AG09309 (cell line): ENCODE measurements around the gene DNAJB8.

Experiments used
- DNase-seq: peaks from one replicate; pipeline ENCODE4 v3.0.0-alpha.2; 2010; ENCODE audit warnings: low read depth
- H3K4me3 ChIP-seq: 2 replicates; pipeline ENCODE4 v1.5.1; 2011; ENCODE audit warnings: mild to moderate bottlenecking, low read depth, low read length, moderate library complexity; ENCODE audit not compliant: control insufficient read depth
- TF ChIP-seq, protein P1 (sequence below): IDR thresholded peaks from 2 replicates; pipeline ENCODE4 v1.5.1; 2011; ENCODE audit warnings: mild to moderate bottlenecking, low read depth, low read length, inconsistent platforms; ENCODE audit not compliant: insufficient read depth, control insufficient read depth; ENCODE audit errors: missing control alignments

The DNAJB8 gene

DNA sequence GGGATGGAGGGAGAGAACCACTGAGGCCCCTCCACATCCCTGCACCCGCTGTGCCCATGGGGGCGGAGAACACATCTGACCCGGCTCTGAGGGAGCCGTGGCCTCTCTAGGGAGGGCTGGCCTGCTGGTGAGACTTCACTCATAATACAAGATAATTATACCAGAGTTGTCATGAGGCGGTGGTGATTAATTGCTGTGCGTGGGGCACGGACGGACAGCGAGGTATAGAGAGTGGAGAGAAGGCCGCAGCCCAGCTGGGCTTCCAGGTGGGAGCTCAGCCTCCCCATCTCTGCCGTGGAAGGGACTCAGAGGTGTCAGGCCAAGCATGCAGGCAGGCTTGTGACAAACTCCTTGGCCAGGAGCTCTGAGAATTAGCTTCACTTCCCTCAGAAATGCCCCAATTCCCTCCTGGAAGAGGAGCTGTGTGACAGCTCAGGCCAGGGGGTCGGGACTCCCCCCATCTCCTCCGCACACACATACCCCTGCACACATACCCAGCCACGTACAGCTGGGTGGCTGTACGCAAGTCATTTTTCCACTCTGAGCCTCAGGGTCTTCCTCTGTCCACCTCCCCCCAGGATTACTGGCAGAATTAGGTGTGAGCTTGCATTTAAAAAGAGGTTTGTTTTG lies 32.3 kb upstream of the DNAJB8 start:
- TF ChIP-seq, protein P1, sequence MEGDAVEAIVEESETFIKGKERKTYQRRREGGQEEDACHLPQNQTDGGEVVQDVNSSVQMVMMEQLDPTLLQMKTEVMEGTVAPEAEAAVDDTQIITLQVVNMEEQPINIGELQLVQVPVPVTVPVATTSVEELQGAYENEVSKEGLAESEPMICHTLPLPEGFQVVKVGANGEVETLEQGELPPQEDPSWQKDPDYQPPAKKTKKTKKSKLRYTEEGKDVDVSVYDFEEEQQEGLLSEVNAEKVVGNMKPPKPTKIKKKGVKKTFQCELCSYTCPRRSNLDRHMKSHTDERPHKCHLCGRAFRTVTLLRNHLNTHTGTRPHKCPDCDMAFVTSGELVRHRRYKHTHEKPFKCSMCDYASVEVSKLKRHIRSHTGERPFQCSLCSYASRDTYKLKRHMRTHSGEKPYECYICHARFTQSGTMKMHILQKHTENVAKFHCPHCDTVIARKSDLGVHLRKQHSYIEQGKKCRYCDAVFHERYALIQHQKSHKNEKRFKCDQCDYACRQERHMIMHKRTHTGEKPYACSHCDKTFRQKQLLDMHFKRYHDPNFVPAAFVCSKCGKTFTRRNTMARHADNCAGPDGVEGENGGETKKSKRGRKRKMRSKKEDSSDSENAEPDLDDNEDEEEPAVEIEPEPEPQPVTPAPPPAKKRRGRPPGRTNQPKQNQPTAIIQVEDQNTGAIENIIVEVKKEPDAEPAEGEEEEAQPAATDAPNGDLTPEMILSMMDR: no peak
- DNase-seq: no peak
- no peak overlapping the region for H3K4me3 ChIP-seq

DNA sequence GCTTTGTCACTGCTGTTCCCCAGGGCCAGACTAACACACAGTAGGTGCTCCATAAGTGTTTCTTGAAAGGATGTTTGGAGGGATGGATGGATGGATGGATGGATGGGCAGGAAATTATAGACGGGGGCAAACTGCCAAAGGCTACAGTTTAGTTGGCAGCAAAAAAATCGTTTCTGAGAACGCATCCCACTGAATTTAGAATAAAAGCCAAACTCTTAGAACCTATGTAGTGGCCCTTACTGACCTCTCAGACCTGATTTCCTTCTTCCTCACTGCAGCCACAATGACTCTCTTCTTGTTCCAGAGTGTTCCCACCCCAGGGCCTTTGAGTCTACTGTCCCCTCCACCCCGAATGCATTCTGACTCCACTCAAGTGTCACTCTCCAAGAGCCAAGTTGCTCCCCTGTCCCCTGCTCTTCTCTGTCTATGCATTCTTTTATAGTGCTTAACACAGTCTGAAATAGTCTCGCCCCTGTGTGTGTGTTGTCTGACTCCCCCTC lies 31.5 kb upstream of the DNAJB8 start:
- no peak for DNase-seq
- peak overlapping the region; percentile 41 for H3K4me3 ChIP-seq
- TF ChIP-seq, protein P1: no peak

DNA sequence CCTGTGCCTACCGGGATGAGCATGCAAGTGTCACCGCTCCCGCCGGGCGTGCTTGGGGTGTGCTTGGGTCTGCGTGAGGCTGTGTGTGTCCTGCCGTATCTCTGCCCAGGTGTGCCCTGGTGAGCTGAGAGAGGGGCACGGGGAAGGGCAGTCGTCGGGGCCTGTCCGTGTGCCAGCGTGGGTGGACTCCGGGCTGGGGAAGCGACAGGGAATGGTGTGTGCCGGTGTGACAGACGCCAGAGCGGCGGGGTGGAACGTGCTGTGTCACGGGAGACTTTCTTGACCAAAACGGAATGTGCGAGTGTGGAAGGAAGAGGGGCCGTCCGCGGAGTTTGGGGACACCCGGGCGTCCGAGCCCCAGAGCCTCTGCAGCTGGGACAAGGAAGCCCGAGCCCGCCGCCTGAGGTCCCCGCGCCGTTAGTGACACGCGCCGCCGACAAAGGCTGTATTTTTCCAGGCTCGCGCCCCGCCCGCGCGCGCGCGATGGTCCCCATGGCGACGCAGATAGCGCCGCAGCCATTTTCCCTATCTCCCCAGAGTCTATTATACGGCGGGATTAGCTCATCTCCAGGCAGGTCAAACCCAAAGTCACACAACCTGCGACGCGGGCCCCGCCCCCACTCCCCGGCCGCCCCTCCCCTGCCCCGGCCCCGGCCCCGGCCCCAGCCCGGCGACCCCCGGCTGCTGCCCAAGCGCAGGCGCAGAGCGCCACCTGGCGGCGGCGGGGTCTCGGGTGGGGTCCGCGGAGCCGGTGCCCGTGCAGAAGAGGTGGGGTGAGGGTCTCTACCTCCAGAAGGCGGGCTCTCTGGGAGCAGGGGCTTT lies 30.8 kb upstream of the DNAJB8 start:
- TF ChIP-seq, protein P1: peak; percentile 68
- DNase-seq: no peak
- H3K4me3 ChIP-seq: peak overlapping the region; percentile 41

DNA sequence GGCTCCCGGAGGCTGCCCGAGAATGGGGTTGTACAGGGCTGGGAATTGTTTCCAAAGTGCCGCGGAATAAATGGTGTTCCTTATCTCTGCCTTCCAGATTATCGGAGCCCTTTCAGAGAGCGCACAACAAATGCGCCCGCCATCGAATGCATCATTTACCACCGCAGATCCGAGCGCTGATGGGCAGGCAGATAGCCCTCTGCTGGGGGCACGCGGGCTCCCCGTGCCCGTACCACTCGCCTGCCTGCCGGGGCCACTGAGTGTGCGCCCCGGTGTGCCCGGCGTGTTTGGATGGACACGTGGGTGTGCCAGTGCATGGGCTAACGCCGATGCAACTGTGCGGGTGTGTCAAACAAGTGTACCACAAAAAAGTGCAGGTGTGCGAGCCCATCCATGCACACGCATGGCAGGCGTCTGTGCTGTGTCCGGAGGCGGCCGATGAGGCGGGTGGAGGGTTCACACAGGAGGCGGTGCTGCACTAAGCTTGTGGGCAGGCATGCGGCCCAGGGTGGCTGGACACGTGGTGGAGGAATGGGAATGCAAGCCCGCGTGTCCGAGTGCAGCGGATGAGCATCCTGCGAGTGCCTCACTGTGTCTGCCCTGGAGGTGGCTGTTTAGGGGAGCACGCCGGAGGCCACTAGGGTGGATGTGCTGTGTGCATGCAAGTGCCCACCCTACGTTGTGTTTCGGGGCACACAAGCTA lies 30.1 kb upstream of the DNAJB8 start:
- DNase-seq: no peak
- TF ChIP-seq, protein P1: no peak
- H3K4me3 ChIP-seq: peak overlapping the region; percentile 41

DNA sequence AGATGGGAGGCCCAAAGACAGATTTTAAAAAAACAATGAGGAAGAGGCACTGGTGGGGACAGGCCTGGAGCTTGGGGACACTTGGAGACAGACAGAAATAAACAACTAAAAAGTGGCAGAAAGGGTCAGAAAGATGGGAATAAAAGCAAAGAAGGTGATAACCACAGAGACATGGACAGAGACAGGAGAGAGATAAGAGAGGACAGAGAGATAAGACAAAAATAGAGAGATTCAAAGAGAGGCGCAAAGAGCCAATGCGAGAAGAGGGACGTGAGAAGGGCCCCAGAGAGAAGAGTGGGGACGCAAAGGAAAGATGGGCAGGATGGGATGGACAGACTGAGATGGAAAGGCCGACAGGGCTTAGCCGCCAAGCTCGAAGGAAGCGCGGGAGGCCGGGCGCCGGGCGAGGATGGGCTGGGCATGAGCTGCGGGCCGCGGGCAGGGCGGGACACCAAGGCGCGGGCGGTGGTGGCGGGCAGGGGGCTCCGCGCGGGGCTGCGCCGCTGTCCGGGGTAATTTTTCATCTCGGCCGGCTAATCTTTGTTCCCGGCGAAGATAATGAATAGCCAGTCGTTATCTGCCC lies 29.4 kb upstream of the DNAJB8 start:
- TF ChIP-seq, protein P1: no peak
- H3K4me3 ChIP-seq: no peak overlapping the region
- DNase-seq: no peak

DNA sequence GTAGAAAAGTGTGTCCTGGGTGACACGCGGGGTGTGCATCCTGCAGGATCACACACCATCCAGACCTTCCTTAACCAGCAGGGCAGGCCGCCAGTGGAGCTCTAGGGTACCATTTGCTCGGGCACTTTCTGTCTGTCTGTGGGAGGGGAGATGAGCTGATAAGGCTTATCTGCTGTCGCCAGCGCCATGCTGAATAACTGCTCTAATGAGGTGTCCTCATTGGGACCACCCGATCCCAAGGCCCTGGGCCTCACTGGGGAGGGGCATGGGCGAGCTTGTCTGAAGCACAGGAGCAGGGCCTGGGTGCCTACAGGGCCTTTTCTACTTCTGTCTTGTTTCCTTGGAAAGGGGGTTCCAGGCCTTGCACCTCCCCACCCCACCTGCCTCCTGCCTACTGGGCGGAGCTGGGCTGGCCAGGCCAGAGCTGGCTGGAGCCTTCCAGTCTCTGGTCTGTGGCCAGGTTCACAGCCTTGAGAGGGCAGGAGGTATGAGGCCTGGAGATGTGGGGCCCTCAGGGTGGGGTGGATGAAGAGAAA lies 28.8 kb upstream of the DNAJB8 start:
- TF ChIP-seq, protein P1: no peak
- DNase-seq: no peak
- H3K4me3 ChIP-seq: no peak overlapping the region
